HUES64 (cell line): Measurements from ENCODE around the gene FAM81A.
"Not testable (repeated sequence)": the region's sequence is repeated elsewhere in the genome, so short reads cannot be mapped to it uniquely, and the experiment has no call there.

Experiments
- H3K27ac ChIP-seq: 2 replicates; pipeline ENCODE4 v1.7.0; 2013; ENCODE audit warnings: low read depth, low read length, inconsistent platforms
- H3K27me3 ChIP-seq: 2 replicates; pipeline ENCODE4 v1.6.1; 2013; ENCODE audit warnings: mild to moderate bottlenecking, low read length; ENCODE audit not compliant: insufficient read depth
- H3K36me3 ChIP-seq: 2 replicates; pipeline ENCODE4 v1.6.1; 2013; ENCODE audit warnings: mild to moderate bottlenecking, low read length; ENCODE audit not compliant: insufficient read depth
- H3K4me1 ChIP-seq: 2 replicates; pipeline ENCODE4 v1.6.1; 2013; ENCODE audit warnings: mild to moderate bottlenecking, low read length, moderate library complexity; ENCODE audit not compliant: insufficient read depth
- H3K4me3 ChIP-seq: 2 replicates; pipeline ENCODE4 v1.5.1; 2013; ENCODE audit warnings: mild to moderate bottlenecking, low read length, moderate library complexity
- H3K9ac ChIP-seq: 2 replicates; pipeline ENCODE4 v1.6.1; 2013; ENCODE audit warnings: mild to moderate bottlenecking, low read depth, low read length
- H3K9me3 ChIP-seq: 2 replicates; pipeline ENCODE4 v1.6.1; 2013; ENCODE audit warnings: low read depth, low read length; ENCODE audit not compliant: insufficient read depth
- WGBS: fragments of 150-250, 120-280 bp; methylation state at CpG from one replicate; pipeline ENCODE4 v1.1.7; 2013; ENCODE audit warnings: missing lambda C conversion rate; 5-methylcytosine and 5-hydroxymethylcytosine counted together

FAM81A gene

GRCh38 chr15:59446232-59446957 lies 8.4 kb downstream of the FAM81A start:
- H3K9me3 ChIP-seq = no peaks in the 10 kb centered on the region
- 0 out of 2 replicates have a peak, but pooled peaks cover 4% of the 10 kb centered on the region for H3K27me3 ChIP-seq
- no peak overlapping the region for H3K4me3 ChIP-seq
- H3K36me3 ChIP-seq = no peaks in the 10 kb centered on the region
- 88% methylated on average over 3 of the region's 3 CpGs for WGBS
- H3K27ac ChIP-seq = no peak overlapping the region
- H3K4me1 ChIP-seq = peaks cover 9% of the 10 kb centered on the region; the same call in 1 of the 2 replicates
- no peak overlapping the region for H3K9ac ChIP-seq

GRCh38 chr15:59447367-59447766 lies 9.4 kb downstream of the FAM81A start:
- Histone ChIP-seq H3K36me3 (no peaks in the 10 kb centered on the region), H3K9ac (no peak overlapping the region), H3K4me3 (no peak overlapping the region), H3K4me1 (peaks cover 9% of the 10 kb centered on the region; the same call in 1 of the 2 replicates), H3K27ac (no peak overlapping the region), H3K27me3 (no peaks in the 10 kb centered on the region), H3K9me3 (no peaks in the 10 kb centered on the region)
- WGBS = 86% methylated on average over 1 of the region's 1 CpG

- no peaks in the 10 kb centered on the region for H3K36me3 ChIP-seq
- no peaks in the 10 kb centered on the region for H3K9me3 ChIP-seq
- no peaks in the 10 kb centered on the region for H3K27me3 ChIP-seq
- no peak overlapping the region for H3K4me3 ChIP-seq
- H3K27ac ChIP-seq = no peak overlapping the region
- peaks cover 9% of the 10 kb centered on the region; the same call in 1 of the 2 replicates for H3K4me1 ChIP-seq
- no peak overlapping the region for H3K9ac ChIP-seq
Measured at GRCh38 chr15:59448871-59449270, 10.9 kb downstream of the FAM81A start.

- 89% methylated on average over 2 of the region's 2 CpGs for WGBS
Measured at GRCh38 chr15:59453474-59454215, 15.7 kb downstream of the FAM81A start.

GRCh38 chr15:59456114-59456513 lies 18.1 kb downstream of the FAM81A start:
- no peak overlapping the region for H3K9ac ChIP-seq
- no peaks in the 10 kb centered on the region for H3K4me1 ChIP-seq
- no peaks in the 10 kb centered on the region for H3K27me3 ChIP-seq
- peaks cover under 1% of the 10 kb centered on the region; the same call in 1 of the 2 replicates for H3K9me3 ChIP-seq
- H3K4me3 ChIP-seq = no peak overlapping the region
- H3K27ac ChIP-seq = no peak overlapping the region
- 84% methylated on average over 8 of the region's 8 CpGs for WGBS
- H3K36me3 ChIP-seq = no peaks in the 10 kb centered on the region

More at GRCh38 chr15:59453474-59454215, 15.7 kb downstream of the FAM81A start:
- Histone ChIP-seq H3K27me3 (no peaks in the 10 kb centered on the region), H3K27ac (no peak overlapping the region), H3K4me3 (no peak overlapping the region), H3K9me3 (no peaks in the 10 kb centered on the region), H3K4me1 (no peaks in the 10 kb centered on the region), H3K36me3 (no peaks in the 10 kb centered on the region), H3K9ac (no peak overlapping the region)

- Histone ChIP-seq H3K4me1 (no peaks in the 10 kb centered on the region), H3K9ac (no peak overlapping the region), H3K9me3 (peaks cover 7% of the 10 kb centered on the region), H3K27me3 (no peaks in the 10 kb centered on the region), H3K4me3 (no peak overlapping the region), H3K36me3 (no peaks in the 10 kb centered on the region), H3K27ac (no peak overlapping the region)
- 100% methylated on average over 3 of the region's 3 CpGs for WGBS
Measured at GRCh38 chr15:59457103-59457502, 19.1 kb downstream of the FAM81A start.

GRCh38 chr15:59461521-59461920 lies 23.5 kb downstream of the FAM81A start:
- Histone ChIP-seq H3K36me3 (no peaks in the 10 kb centered on the region), H3K9me3 (peaks cover 19% of the 10 kb centered on the region), H3K27ac (no peak overlapping the region), H3K4me1 (no peaks in the 10 kb centered on the region), H3K27me3 (no peaks in the 10 kb centered on the region), H3K4me3 (no peak overlapping the region), H3K9ac (no peak overlapping the region)
- WGBS = 83% methylated on average over 1 of the region's 1 CpG

GRCh38 chr15:59473226-59473625 lies 35.2 kb downstream of the FAM81A start:
- no peaks in the 10 kb centered on the region for H3K9me3 ChIP-seq
- H3K4me3 ChIP-seq = no peak overlapping the region
- WGBS = 91% methylated on average over 3 of the region's 5 CpGs
- no peak overlapping the region for H3K27ac ChIP-seq
- no peaks in the 10 kb centered on the region for H3K4me1 ChIP-seq
- H3K9ac ChIP-seq = no peak overlapping the region
- H3K36me3 ChIP-seq = no peaks in the 10 kb centered on the region
- H3K27me3 ChIP-seq = no peaks in the 10 kb centered on the region

- not testable (repeated sequence) for H3K9ac ChIP-seq, H3K4me3 ChIP-seq, H3K4me1 ChIP-seq, H3K36me3 ChIP-seq, H3K27me3 ChIP-seq, H3K9me3 ChIP-seq, H3K27ac ChIP-seq
- 92% methylated on average over 5 of the region's 5 CpGs for WGBS
Measured at GRCh38 chr15:59475161-59475560, 37.2 kb downstream of the FAM81A start.

- WGBS = 92% methylated on average over 4 of the region's 4 CpGs
- H3K27ac ChIP-seq = no peak overlapping the region
- no peaks in the 10 kb centered on the region for H3K4me1 ChIP-seq
- H3K27me3 ChIP-seq = no peaks in the 10 kb centered on the region
- H3K9me3 ChIP-seq = no peaks in the 10 kb centered on the region
- no peaks in the 10 kb centered on the region for H3K36me3 ChIP-seq
- H3K9ac ChIP-seq = no peak overlapping the region
- H3K4me3 ChIP-seq = no peak overlapping the region
Measured at GRCh38 chr15:59484399-59484798, 46.4 kb downstream of the FAM81A start.

GRCh38 chr15:59485036-59485435 lies 47.0 kb downstream of the FAM81A start:
- Histone ChIP-seq H3K36me3 (no peaks in the 10 kb centered on the region), H3K27me3 (no peaks in the 10 kb centered on the region), H3K9me3 (no peaks in the 10 kb centered on the region), H3K9ac (no peak overlapping the region), H3K4me3 (no peak overlapping the region), H3K4me1 (no peaks in the 10 kb centered on the region), H3K27ac (no peak overlapping the region)
- WGBS = 93% methylated on average over 4 of the region's 4 CpGs
